SK-N-SH (cell line): ENCODE measurements around the gene PPP1R3C. TPM values are rescaled to one million over a fixed set of nuclear protein-coding genes. Genes with fewer than 3 reads are reported as not detected.
A peak's percentile ranks its signal among the peaks of the same experiment; 100 is the strongest.

Source experiments
- CTCF ChIA-PET: fragments of 300-600, 350-600 bp; formaldehyde crosslinking; extraction: SDS; loops from one replicate; lab custom pipeline; 2021; lab: Yijun Ruan, JAX
- POLR2A ChIA-PET: fragments of 350-600 bp; sonication (Branson Sonifier 250); formaldehyde crosslinking; extraction: SDS; loops from one replicate; lab custom pipeline; 2020; ENCODE audit warnings: antibody characterized with exemption, inconsistent platforms; lab: Yijun Ruan, JAX
- DNase-seq: peaks from one replicate; pipeline ENCODE4 v3.0.0; 2012
- H2AFZ ChIP-seq: fragments of 200-600 bp; sonication (generic); 2 replicates; pipeline ENCODE4 v1.8.1; 2016; ENCODE audit warnings: antibody characterized with exemption, mild to moderate bottlenecking, low read depth
- H3F3A ChIP-seq: fragments of 200-600 bp; sonication (generic); replicated peaks from 2 replicates; pipeline ENCODE3; 2016; ENCODE audit warnings: antibody characterized with exemption, mild to moderate bottlenecking; ENCODE audit not compliant: insufficient read depth
- H3K27ac ChIP-seq, 2 experiments: fragments of 200-500 bp in 1 of 2; fragments of 200-600 bp in 1 of 2; sonication (Bioruptor generic) in 1 of 2; sonication (generic), shearing (Covaris generic) in 1 of 2; 2 replicates each; pipeline versions ENCODE4 v1.5.1 to v1.6.1; 2014 to 2016; ENCODE audit warnings: low read depth in 2 of 2, inconsistent platforms in 1 of 2, low read length in 1 of 2, mild to moderate bottlenecking in 1 of 2, mixed read lengths in 1 of 2
- H3K27me3 ChIP-seq: fragments of 200-600 bp; sonication (generic), shearing (Covaris generic); 2 replicates; pipeline ENCODE4 v1.6.1; 2016; ENCODE audit warnings: mixed run types; ENCODE audit not compliant: insufficient read depth
- H3K36me3 ChIP-seq, 2 experiments: fragments of 200-500 bp in 1 of 2; fragments of 200-600 bp in 1 of 2; sonication (Bioruptor generic) in 1 of 2; sonication (generic) in 1 of 2; replicated peaks in 1 of 2; 2 replicates each; pipeline versions ENCODE3 to v1.5.1; 2014 to 2016; ENCODE audit warnings: low read length in 1 of 2, mild to moderate bottlenecking in 1 of 2; ENCODE audit not compliant: insufficient read depth in 2 of 2, control insufficient read depth in 1 of 2
- H3K4me1 ChIP-seq, 2 experiments: fragments of 200-500 bp in 1 of 2; fragments of 200-600 bp in 1 of 2; sonication (Bioruptor generic) in 1 of 2; sonication (generic), shearing (Covaris generic) in 1 of 2; 2 replicates each; pipeline versions ENCODE4 v1.5.1 to v1.6.1; 2014 to 2016; ENCODE audit warnings: low read depth in 1 of 2, low read length in 1 of 2, mixed run types in 1 of 2; ENCODE audit not compliant: insufficient read depth in 2 of 2, control insufficient read depth in 1 of 2
- H3K4me2 ChIP-seq: fragments of 200-600 bp; sonication (generic), shearing (Covaris generic); 2 replicates; pipeline ENCODE4 v1.6.1; 2017; ENCODE audit warnings: mixed run types
- H3K4me3 ChIP-seq, 2 experiments: fragments of 200-500 bp in 1 of 2; fragments of 200-600 bp in 1 of 2; sonication (Bioruptor generic) in 1 of 2; sonication (generic), shearing (Covaris generic) in 1 of 2; 2 replicates each; pipeline versions ENCODE4 v1.5.1 to v1.8.1; 2014 to 2016; ENCODE audit warnings: low read depth in 2 of 2, inconsistent platforms in 1 of 2, low read length in 1 of 2, mild to moderate bottlenecking in 1 of 2, mixed read lengths in 1 of 2, moderate library complexity in 1 of 2
- H3K79me2 ChIP-seq: fragments of 200-600 bp; sonication (generic); 2 replicates; pipeline ENCODE4 v1.8.1; 2017; ENCODE audit warnings: mild to moderate bottlenecking; ENCODE audit not compliant: insufficient read depth
- H3K9ac ChIP-seq: fragments of 200-600 bp; sonication (generic); 2 replicates; pipeline ENCODE4 v1.6.1; 2017; ENCODE audit warnings: mixed run types
- H3K9me2 ChIP-seq: fragments of 200-600 bp; sonication (generic); 2 replicates; pipeline ENCODE4 v1.6.1; 2017; ENCODE audit warnings: mixed run types
- H3K9me3 ChIP-seq: fragments of 200-600 bp; sonication (generic); 2 replicates; pipeline ENCODE4 v1.6.1; 2017; ENCODE audit warnings: mixed run types, mild to moderate bottlenecking, moderate library complexity
- H4K20me1 ChIP-seq: fragments of 200-600 bp; sonication (generic); 2 replicates; pipeline ENCODE4 v1.6.1; 2017; ENCODE audit warnings: mild to moderate bottlenecking, mixed run types; ENCODE audit not compliant: insufficient read depth
- CTCF ChIP-seq: fragments of 200-600 bp; sonication (generic); IDR thresholded peaks from 2 replicates; pipeline ENCODE4 v1.6.1; 2017; ENCODE audit warnings: antibody characterized with exemption, mild to moderate bottlenecking, moderate library complexity
- ELF1 ChIP-seq: IDR thresholded peaks from 2 replicates; pipeline ENCODE4 v1.4.0; 2012
- EP300 ChIP-seq, 2 experiments: IDR thresholded peaks; 2 replicates each; pipeline versions ENCODE4 v1.4.0 to v1.6.1; 2012; ENCODE audit warnings: borderline replicate concordance in 1 of 2, low read depth in 1 of 2, low read length in 1 of 2
- EZH2phosphoT487 ChIP-seq: fragments of 200-600 bp; sonication (generic); IDR thresholded peaks from 2 replicates; pipeline ENCODE4 v1.6.1; 2017; ENCODE audit warnings: low read depth, mixed run types, mild to moderate bottlenecking, antibody characterized with exemption, moderate library complexity, borderline replicate concordance
- FOSL2 ChIP-seq: IDR thresholded peaks from 2 replicates; pipeline ENCODE4 v1.4.0; 2012; ENCODE audit warnings: low read depth, mild to moderate bottlenecking, moderate library complexity, borderline replicate concordance
- GABPA ChIP-seq: IDR thresholded peaks from 2 replicates; pipeline ENCODE4 v1.4.0; 2012; ENCODE audit warnings: low read depth, mild to moderate bottlenecking
- IRF3 ChIP-seq: fragments of 150-350 bp; IDR thresholded peaks from 2 replicates; pipeline ENCODE4 v1.6.1; 2016; ENCODE audit warnings: mild to moderate bottlenecking, low read depth, low read length
- JUND ChIP-seq: IDR thresholded peaks from 2 replicates; pipeline ENCODE4 v1.4.0; 2012
- MEF2A ChIP-seq: IDR thresholded peaks from 2 replicates; pipeline ENCODE4 v1.4.0; 2012; ENCODE audit warnings: low read depth, borderline replicate concordance
- MXI1 ChIP-seq: IDR thresholded peaks from 2 replicates; pipeline ENCODE4 v1.6.1; 2012; ENCODE audit warnings: mild to moderate bottlenecking, low read depth, low read length, improper control_type of control experiment
- NRF1 ChIP-seq: IDR thresholded peaks from 2 replicates; pipeline ENCODE4 v1.6.1; 2012; ENCODE audit warnings: low read depth, mild to moderate bottlenecking, low read length
- PBX3 ChIP-seq: IDR thresholded peaks from 2 replicates; pipeline ENCODE4; 2012
- RAD21 ChIP-seq: IDR thresholded peaks from 2 replicates; pipeline ENCODE4 v1.6.1; 2012; ENCODE audit warnings: mild to moderate bottlenecking, low read length
- RCOR1 ChIP-seq: fragments of 150-350 bp; IDR thresholded peaks from 2 replicates; pipeline ENCODE4 v1.6.1; 2017; ENCODE audit warnings: antibody characterized with exemption, low read length
- RXRA ChIP-seq: IDR thresholded peaks from 2 replicates; pipeline ENCODE4 v1.4.0; 2012; ENCODE audit warnings: low read depth, mild to moderate bottlenecking, borderline replicate concordance
- SMC3 ChIP-seq: IDR thresholded peaks from 2 replicates; pipeline ENCODE4 v1.6.1; 2012; ENCODE audit warnings: low read depth, low read length, improper control_type of control experiment
- TCF12 ChIP-seq: IDR thresholded peaks from 2 replicates; pipeline ENCODE4 v1.4.0; 2012
- USF1 ChIP-seq: IDR thresholded peaks from 2 replicates; pipeline ENCODE4 v1.4.0; 2012; ENCODE audit warnings: low read depth, borderline replicate concordance
- ZBTB33 ChIP-seq: IDR thresholded peaks from 2 replicates; pipeline ENCODE4 v1.4.0; 2012; ENCODE audit warnings: low read depth, borderline replicate concordance
- WGBS: methylation state at CpG from one replicate; pipeline ENCODE4 v1.1.6; 2017; ENCODE audit warnings: low lambda C conversion rate; 5-methylcytosine and 5-hydroxymethylcytosine counted together
- polyA plus RNA-seq, 3 experiments: library from polyadenylated mRNA; depleted of rRNA; stranded (reverse); fragments of >200 nt; gene quantifications; 2 replicates each; pipeline ENCODE4 v1.2.3, GENCODE V29; 2012

PPP1R3C gene
- polyA plus RNA-seq, 1 of the 3 experiments (the other 2 are of a cell fraction), result 9.0 TPM

- Histone ChIP-seq H3F3A (peaks cover 51% of the 10 kb centered on the region), H3K36me3 (no peaks in the 10 kb centered on the region), H4K20me1 (no peaks in the 10 kb centered on the region), H3K79me2 (no peaks in the 10 kb centered on the region), H3K9me3 (0 out of 2 replicates have a peak, but pooled peaks cover 6% of the 10 kb centered on the region), H3K9me2 (no peaks in the 10 kb centered on the region), H3K27me3 (no peaks in the 10 kb centered on the region), H2AFZ (no peak overlapping the region), H3K4me1 (peaks cover 4 to 5% of the 10 kb centered on the region in 2 experiments; a peak in 3 of 4 replicates), H3K4me3 (no peak overlapping the region), H3K9ac (no peak overlapping the region), H3K27ac (no peak overlapping the region), H3K4me2 (no peak overlapping the region)
- ChIA-PET CTCF (interaction anchor here (1.1 to 1.5 kb wide), 4 partner anchors 13 to 317 kb away, joined by 3 to 4 read pairs (median 3); no protein-coding TSS in a partner anchor), POLR2A (no interaction called here)
- no peak for TF ChIP-seq FOSL2
- no peak for TF ChIP-seq PBX3
- TF ChIP-seq RCOR1, result no peak
- TF ChIP-seq RXRA, result no peak
- no peak for TF ChIP-seq MEF2A
- no peak for TF ChIP-seq NRF1
- TF ChIP-seq MXI1, result no peak
- TF ChIP-seq ELF1, result no peak
- TF ChIP-seq JUND, result no peak
- TF ChIP-seq SMC3, result no peak
- TF ChIP-seq RAD21, result no peak
- no peak for DNase-seq
- WGBS, result 83% methylated on average over 1 of the region's 1 CpG
Observed at GRCh38 chr10:91616137-91616536, 16.7 kb downstream of the PPP1R3C start.

- WGBS, result 13% methylated on average over 2 of the region's 2 CpGs
- Histone ChIP-seq H3F3A (peaks cover 57% of the 10 kb centered on the region), H2AFZ (no peak overlapping the region), H3K9me3 (0 out of 2 replicates have a peak, but pooled peaks cover 6% of the 10 kb centered on the region), H4K20me1 (no peaks in the 10 kb centered on the region), H3K36me3 (no peaks in the 10 kb centered on the region), H3K79me2 (no peaks in the 10 kb centered on the region), H3K4me3 (peak overlapping the region in 1 of 2 experiments; percentile 43; a peak in 2 of 4 replicates), H3K9ac (peak overlapping the region; percentile 74), H3K4me1 (peaks cover 4 to 8% of the 10 kb centered on the region in 2 experiments; a peak in 3 of 4 replicates), H3K9me2 (no peaks in the 10 kb centered on the region), H3K4me2 (peak overlapping the region; percentile 83), H3K27me3 (no peaks in the 10 kb centered on the region), H3K27ac (peak overlapping the region; percentile 94 to 99)
- ChIA-PET CTCF (no interaction called here), POLR2A (no interaction called here)
- DNase-seq, result no peak
- no peak for TF ChIP-seq USF1
- TF ChIP-seq ELF1, result peak; percentile 40; the same call in 1 of the 2 replicates
- no peak for TF ChIP-seq IRF3
- TF ChIP-seq GABPA, result no peak
- TF ChIP-seq CTCF, result no peak
- peak; percentile 99 for TF ChIP-seq TCF12
- TF ChIP-seq NRF1, result no peak
- peak; percentile 98 for TF ChIP-seq PBX3
- TF ChIP-seq ZBTB33, result no peak
- TF ChIP-seq EZH2phosphoT487, result no peak
- no peak for TF ChIP-seq SMC3
- TF ChIP-seq JUND, result peak; percentile 90
- peak; percentile 70 to 97 for TF ChIP-seq EP300 (IDR thresholded peaks at IDR 0.05; ENCODE audit: borderline replicate concordance in 1 of 2, low read depth in 1 of 2, low read length in 1 of 2)
- no peak for TF ChIP-seq MXI1
- TF ChIP-seq RXRA, result peak; percentile 87; the same call in 1 of the 2 replicates
Observed at GRCh38 chr10:91614225-91614624, 18.6 kb downstream of the PPP1R3C start.
